SW480 (cell line): ENCODE results near the gene MRPL55.
A peak's percentile ranks its signal among the peaks of the same experiment; 100 is the strongest.

Experiments used
- DNase-seq: peaks from one replicate; pipeline ENCODE4 v3.0.0-alpha.2; 2016; ENCODE audit warnings: low spot score

MRPL55 gene

GRCh38 chr1:228084325-228084724 is 24.8 kb downstream of the MRPL55 start:
- no peak for DNase-seq

GRCh38 chr1:228083871-228084278 is 25.2 kb downstream of the MRPL55 start:
- no peak for DNase-seq

GRCh38 chr1:228082918-228083870 is 25.9 kb downstream of the MRPL55 start:
- DNase-seq = no peak

DNA sequence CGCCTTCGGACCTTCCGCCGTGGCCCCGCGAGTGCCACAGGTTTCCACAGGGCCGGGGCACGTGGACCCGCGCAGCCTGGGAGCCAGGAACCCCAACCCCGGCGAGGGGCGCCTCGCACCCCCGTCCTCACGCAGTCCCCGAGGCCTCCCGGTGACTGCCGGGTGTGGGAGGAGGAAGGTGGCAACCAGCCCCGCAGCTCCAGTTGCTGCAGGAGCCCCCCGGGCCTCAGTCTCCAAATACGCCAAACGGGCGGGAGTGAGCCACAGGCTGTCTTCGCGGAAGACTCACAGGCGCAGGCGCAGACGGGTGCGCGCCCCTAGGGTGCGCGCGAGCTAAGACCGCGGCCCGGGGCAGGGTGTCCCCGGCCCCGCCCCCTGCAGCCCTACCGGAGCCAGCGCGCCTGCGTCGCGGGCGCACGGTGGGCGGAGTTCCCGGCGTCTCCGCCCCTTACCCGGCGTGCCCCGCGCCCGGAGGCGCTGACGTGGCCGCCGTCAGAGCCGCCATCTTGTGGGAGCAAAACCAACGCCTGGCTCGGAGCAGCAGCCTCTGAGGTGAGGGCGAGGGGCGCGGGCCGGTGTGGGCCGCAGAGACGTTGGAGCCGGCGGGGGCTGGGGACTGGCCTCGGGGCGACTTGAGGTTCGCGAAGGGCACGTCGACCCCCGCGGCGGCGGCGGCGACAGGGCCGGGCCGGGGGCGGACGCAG is 26.7 kb downstream of the MRPL55 start, which contains the start of gene ARF1:
TSS of gene ARF1 (plus strand) at position 495 of the 704 bp plus-strand sequence. CDS start 14,407 bp downstream, outside the sequence.
- peak; percentile 86 for DNase-seq

GRCh38 chr1:228081578-228082213 is 27.4 kb downstream of the MRPL55 start:
- DNase-seq = no peak

DNA sequence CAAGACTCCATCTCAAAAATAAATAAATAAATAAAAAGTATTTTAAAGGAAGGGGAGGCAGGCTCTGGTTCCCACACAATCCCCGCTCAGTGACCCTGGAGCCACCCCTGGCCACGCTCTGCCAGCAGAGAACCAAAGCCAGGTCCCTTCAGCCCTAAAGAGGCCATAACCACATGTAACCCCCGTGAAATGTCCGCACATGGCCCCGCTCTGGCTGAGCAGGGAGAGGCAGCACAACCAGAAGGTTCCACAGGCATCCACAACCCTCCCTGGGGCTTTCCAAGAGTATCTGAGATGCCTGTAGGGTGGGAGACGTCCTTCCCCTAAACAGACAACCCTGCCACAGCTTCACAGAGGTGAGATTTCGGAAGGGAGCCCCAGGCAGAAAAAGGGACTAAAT is 28.0 kb downstream of the MRPL55 start:
- no peak for DNase-seq

- DNase-seq = no peak
Observed at GRCh38 chr1:228079601-228080263, 29.4 kb downstream of the MRPL55 start.

DNA sequence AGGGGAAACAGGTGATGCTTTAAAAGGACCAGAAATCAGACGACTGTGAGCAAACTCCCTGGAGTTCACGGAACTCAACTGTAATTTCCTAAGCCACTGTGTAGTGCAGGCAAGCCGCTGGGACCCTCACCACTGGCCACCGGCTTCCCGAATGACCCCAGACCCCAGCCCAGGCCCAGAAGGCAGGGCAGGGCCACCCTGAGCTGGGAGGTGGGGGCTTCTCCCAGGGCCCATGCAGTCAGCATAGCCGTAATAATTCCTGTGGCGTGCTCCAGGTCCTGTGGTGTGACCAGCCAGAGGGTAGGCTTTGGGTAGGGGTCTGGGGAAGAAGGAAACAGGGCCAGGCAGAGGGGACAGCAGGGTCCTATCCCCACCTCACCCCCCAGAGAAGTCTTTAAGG is 30.1 kb downstream of the MRPL55 start:
- no peak for DNase-seq

- no peak for DNase-seq
Observed at GRCh38 chr1:228077565-228078330, 31.4 kb downstream of the MRPL55 start.

GRCh38 chr1:228076796-228077430 is 32.2 kb downstream of the MRPL55 start:
- no peak for DNase-seq

DNA sequence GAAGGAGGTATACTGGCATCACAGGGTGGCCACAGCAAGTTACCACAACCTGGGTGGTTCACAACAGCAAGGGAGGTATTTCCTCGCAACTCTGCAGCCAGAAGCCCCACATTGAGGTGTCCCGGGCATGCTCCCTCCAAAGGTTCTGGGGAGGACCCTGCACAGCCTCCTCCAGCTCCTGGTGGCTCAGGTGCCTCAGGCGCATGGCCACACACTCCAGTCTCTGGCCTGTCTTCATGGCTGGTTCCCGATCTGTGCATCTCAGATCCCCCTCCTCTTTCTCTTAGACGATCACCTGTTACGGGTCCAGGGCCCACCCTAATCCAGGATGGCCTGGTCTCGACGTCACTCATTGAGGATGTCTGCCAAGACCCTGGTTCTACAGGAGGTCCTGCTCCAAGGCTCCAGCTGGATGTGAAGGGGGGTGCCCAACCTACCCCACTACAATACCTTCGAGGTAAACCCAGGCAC is 33.3 kb downstream of the MRPL55 start:
- DNase-seq = no peak

- DNase-seq = no peak
Observed at GRCh38 chr1:228074954-228075730, 34.0 kb downstream of the MRPL55 start.

- no peak for DNase-seq
Observed at GRCh38 chr1:228073857-228074545, 35.1 kb downstream of the MRPL55 start.

GRCh38 chr1:228073061-228073856 is 35.8 kb downstream of the MRPL55 start:
- no peak for DNase-seq

DNA sequence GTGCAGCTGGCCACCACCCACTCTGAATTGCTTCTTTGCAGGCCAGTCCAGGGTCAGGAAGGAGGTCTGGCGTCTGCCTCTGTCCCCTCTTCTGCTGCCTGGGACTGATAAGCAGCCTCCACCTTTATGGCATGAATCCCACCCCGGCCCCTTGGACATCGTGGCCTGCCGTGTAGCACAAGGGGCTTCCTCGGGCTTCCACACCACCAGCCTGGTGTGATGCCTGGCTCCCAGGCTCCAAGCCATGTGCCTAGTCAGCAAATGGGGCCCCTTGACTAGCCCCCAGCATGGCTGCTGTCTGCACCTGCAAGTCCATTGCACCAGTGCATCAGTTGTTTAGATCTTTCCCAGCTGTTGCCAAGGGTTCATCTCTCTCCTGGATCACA is 36.4 kb downstream of the MRPL55 start:
- no peak for DNase-seq

GRCh38 chr1:228071839-228072657 is 37.1 kb downstream of the MRPL55 start:
- DNase-seq = no peak

- no peak for DNase-seq
Observed at GRCh38 chr1:228070851-228071250, 38.2 kb downstream of the MRPL55 start.
